ENCODE measurements around the gene TEAD1. TPM values are rescaled to one million over a fixed set of nuclear protein-coding genes. Genes with fewer than 3 reads are reported as not detected.

Gene TEAD1
- total and polyA plus RNA-seq, 9 of the 15 experiments (the other 6 are each of a cell fraction or from before 2014, with no cell fraction given), result 1.7 to 17.7 (median 10.8) TPM

DNA sequence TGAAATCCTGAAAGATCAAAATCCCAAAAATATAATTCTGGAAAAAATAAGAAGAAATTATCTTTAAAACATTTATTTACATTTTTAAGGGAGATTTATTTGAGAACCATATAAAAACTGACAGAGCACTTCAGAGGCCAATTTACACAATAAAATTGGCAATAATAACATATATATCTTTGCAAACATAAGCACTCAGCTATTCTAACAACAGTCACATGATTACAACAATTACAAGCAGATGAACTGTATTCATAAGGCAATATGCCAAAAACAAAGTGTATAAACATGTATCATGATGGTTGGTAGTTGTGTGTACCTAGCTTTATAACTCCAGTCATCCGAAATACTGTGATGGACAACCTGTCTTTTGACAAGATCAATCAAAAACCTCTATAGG is 317.2 kb downstream of the TEAD1 start:
- Histone ChIP-seq H3K27me3 (ENCODE audit: control insufficient read depth in 2 of 2, insufficient read depth in 2 of 2, low read length in 2 of 2) (no peaks in the 10 kb centered on the region), H3K4me3 (no peak overlapping the region), H3K4me1 (replicated peaks in 1 of 2; ENCODE audit: control insufficient read depth in 2 of 2, insufficient read depth in 2 of 2, low read length in 2 of 2) (peaks cover 9 to 42% of the 10 kb centered on the region in 2 experiments; a peak in 3 of 5 replicates), H3K27ac (ENCODE audit: extremely low read depth, low read depth, low read length) (no peak overlapping the region), H3K9ac (ENCODE audit: insufficient read depth in 1 of 2, low read depth in 2 of 2, low read length in 2 of 2) (no peak overlapping the region), H2AFZ (ENCODE audit: low read depth, low read length) (no peak overlapping the region), H3K4me2 (ENCODE audit: insufficient read depth, low read length) (no peak overlapping the region), H3K9me1 (ENCODE audit: control insufficient read depth, insufficient read depth, low read length) (no peaks in the 10 kb centered on the region), H3K36me3 (ENCODE audit: control insufficient read depth, insufficient read depth, low read length) (peaks cover 20% of the 10 kb centered on the region), H3K9me3 (replicated peaks; ENCODE audit: control insufficient read depth, insufficient read depth, low read depth, low read length) (no peaks in the 10 kb centered on the region; the same call in 1 of the 2 replicates), H3K79me2 (ENCODE audit: control insufficient read depth, insufficient read depth, low read length) (peaks cover 29% of the 10 kb centered on the region), H4K20me1 (replicated peaks; ENCODE audit: control insufficient read depth, insufficient read depth, low read length) (peaks cover 5% of the 10 kb centered on the region; the same call in 1 of the 2 replicates)
- TF ChIP-seq, protein P1, sequence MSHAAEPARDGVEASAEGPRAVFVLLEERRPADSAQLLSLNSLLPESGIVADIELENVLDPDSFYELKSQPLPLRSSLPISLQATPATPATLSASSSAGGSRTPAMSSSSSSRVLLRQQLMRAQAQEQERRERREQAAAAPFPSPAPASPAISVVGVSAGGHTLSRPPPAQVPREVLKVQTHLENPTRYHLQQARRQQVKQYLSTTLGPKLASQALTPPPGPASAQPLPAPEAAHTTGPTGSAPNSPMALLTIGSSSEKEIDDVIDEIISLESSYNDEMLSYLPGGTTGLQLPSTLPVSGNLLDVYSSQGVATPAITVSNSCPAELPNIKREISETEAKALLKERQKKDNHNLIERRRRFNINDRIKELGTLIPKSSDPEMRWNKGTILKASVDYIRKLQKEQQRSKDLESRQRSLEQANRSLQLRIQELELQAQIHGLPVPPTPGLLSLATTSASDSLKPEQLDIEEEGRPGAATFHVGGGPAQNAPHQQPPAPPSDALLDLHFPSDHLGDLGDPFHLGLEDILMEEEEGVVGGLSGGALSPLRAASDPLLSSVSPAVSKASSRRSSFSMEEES (CRISPR knock-in tag; IDR thresholded peaks at IDR 0.05), result peak; percentile 44; the same call in 1 of the 2 replicates
- TF ChIP-seq U2AF2 (optimal IDR thresholded peaks at IDR 0.05; ENCODE audit: low read depth, low read length), result no peak
- intact Hi-C loops (cut with micrococcal nuclease), result no loop called here
- ChIA-PET CTCF (ENCODE audit: low intra/inter-chr PET ratio) (no interaction called here), POLR2A (no interaction called here)
- in situ Hi-C loops (cut with MboI), result loop anchor here (10.0 kb wide), 1 partner anchor 123 kb away; no protein-coding TSS in a partner anchor
- DNase-seq (ENCODE audit: extremely low read depth in 1 of 4, low spot score in 3 of 4), result no peak
- no peak for FAIRE-seq
- WGBS (ENCODE audit: insufficient coverage, low coverage, missing lambda C conversion rate), result 68% methylated on average over 1 of the region's 1 CpG
- no peak for ATAC-seq
- BruUV-seq (replicated peaks), result no TSS peak

DNA sequence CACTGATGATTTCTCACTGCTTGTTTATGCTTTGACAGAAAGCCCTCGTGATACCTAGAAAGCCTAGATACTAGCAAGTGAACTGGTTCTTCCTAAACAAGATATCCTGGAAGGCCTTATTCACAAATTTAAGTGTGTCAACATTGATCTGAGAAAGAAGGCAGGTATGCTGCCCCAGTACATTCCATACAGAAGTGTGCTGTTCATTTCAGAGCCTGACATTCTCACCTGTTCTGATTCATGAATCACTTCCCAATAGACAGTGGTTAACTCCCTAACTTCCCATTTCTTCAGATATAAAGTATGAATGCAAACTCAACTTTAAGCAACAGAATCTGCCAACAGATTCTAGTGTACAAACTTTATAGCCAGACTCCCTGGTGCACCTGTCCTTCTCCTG is 319.4 kb downstream of the TEAD1 start:
- POLR2A ChIA-PET, result no interaction called here
- H3K9me3 ChIP-seq (replicated peaks; ENCODE audit: control insufficient read depth, insufficient read depth, low read depth, low read length), result no peaks in the 10 kb centered on the region; the same call in 1 of the 2 replicates
- H3K27ac ChIP-seq (ENCODE audit: extremely low read depth, low read depth, low read length), result no peak overlapping the region
- no peak for ATAC-seq
- no peak overlapping the region for H3K9ac ChIP-seq (ENCODE audit: insufficient read depth in 1 of 2, low read depth in 2 of 2, low read length in 2 of 2)
- no peaks in the 10 kb centered on the region for H4K20me1 ChIP-seq (replicated peaks; ENCODE audit: control insufficient read depth, insufficient read depth, low read length)
- no peak for DNase-seq (ENCODE audit: extremely low read depth in 1 of 4, low spot score in 3 of 4)
- H3K9me1 ChIP-seq (ENCODE audit: control insufficient read depth, insufficient read depth, low read length), result no peaks in the 10 kb centered on the region
- CTCF ChIA-PET (ENCODE audit: low intra/inter-chr PET ratio), result no interaction called here
- no peak for FAIRE-seq
- 43% methylated on average over 1 of the region's 1 CpG for WGBS (ENCODE audit: insufficient coverage, low coverage, missing lambda C conversion rate)
- no peak overlapping the region for H3K4me3 ChIP-seq
- H2AFZ ChIP-seq (ENCODE audit: low read depth, low read length), result no peak overlapping the region
- H3K4me2 ChIP-seq (ENCODE audit: insufficient read depth, low read length), result no peak overlapping the region
- BruUV-seq (replicated peaks), result no TSS peak
- in situ Hi-C loops (cut with MboI) (loop anchor here (10.0 kb wide), 1 partner anchor 121 kb away; no protein-coding TSS in a partner anchor), intact Hi-C loops (cut with micrococcal nuclease) (no loop called here)
- H3K79me2 ChIP-seq (ENCODE audit: control insufficient read depth, insufficient read depth, low read length), result peaks cover 7% of the 10 kb centered on the region
- H3K4me1 ChIP-seq (replicated peaks in 1 of 2; ENCODE audit: control insufficient read depth in 2 of 2, insufficient read depth in 2 of 2, low read length in 2 of 2), result peaks cover 4 to 40% of the 10 kb centered on the region in 2 experiments; a peak in 3 of 5 replicates
- H3K27me3 ChIP-seq (ENCODE audit: control insufficient read depth in 2 of 2, insufficient read depth in 2 of 2, low read length in 2 of 2), result no peaks in the 10 kb centered on the region
- no peaks in the 10 kb centered on the region for H3K36me3 ChIP-seq (ENCODE audit: control insufficient read depth, insufficient read depth, low read length)
- TF ChIP-seq TAF7 (tag; IDR thresholded peaks at IDR 0.05), result no peak
- TF ChIP-seq CBFA2T3 (IDR thresholded peaks at IDR 0.05), result no peak
- no peak for TF ChIP-seq ZNF444 (CRISPR knock-in tag; IDR thresholded peaks at IDR 0.05)
- TF ChIP-seq ILK (tag; IDR thresholded peaks at IDR 0.05; ENCODE audit: borderline replicate concordance, low read depth), result no peak
- TF ChIP-seq, protein P2, sequence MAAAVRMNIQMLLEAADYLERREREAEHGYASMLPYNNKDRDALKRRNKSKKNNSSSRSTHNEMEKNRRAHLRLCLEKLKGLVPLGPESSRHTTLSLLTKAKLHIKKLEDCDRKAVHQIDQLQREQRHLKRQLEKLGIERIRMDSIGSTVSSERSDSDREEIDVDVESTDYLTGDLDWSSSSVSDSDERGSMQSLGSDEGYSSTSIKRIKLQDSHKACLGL (CRISPR knock-in tag; IDR thresholded peaks at IDR 0.05; ENCODE audit: borderline replicate concordance, poor library complexity, severe bottlenecking), result no peak
- TF ChIP-seq, protein P3, sequence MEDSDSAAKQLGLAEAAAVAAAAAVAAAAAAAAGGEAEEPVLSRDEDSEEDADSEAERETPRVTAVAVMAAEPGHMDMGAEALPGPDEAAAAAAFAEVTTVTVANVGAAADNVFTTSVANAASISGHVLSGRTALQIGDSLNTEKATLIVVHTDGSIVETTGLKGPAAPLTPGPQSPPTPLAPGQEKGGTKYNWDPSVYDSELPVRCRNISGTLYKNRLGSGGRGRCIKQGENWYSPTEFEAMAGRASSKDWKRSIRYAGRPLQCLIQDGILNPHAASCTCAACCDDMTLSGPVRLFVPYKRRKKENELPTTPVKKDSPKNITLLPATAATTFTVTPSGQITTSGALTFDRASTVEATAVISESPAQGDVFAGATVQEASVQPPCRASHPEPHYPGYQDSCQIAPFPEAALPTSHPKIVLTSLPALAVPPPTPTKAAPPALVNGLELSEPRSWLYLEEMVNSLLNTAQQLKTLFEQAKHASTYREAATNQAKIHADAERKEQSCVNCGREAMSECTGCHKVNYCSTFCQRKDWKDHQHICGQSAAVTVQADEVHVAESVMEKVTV (CRISPR knock-in tag; IDR thresholded peaks at IDR 0.05), result no peak
- no peak for TF ChIP-seq IRF2 (CRISPR knock-in tag; IDR thresholded peaks at IDR 0.05)
